Ureter (tissue), 1 donor: ENCODE data around the gene CNTNAP5. TPM values are rescaled to one million over a fixed set of nuclear protein-coding genes. Genes with fewer than 3 reads are reported as not detected.

Experiments used
- DNase-seq: peaks from one replicate; pipeline ENCODE4 v3.0.0-alpha.2; 2020; ENCODE audit warnings: low spot score
- total RNA-seq: library from RNA; stranded (reverse); gene quantifications from one replicate; pipeline ENCODE4 v1.2.4, GENCODE V29; 2023
- donor health status: DM: yes; HTN: yes; CAD: no.

Gene CNTNAP5
- total RNA-seq, 1 donor from 2014 or later: 1.5 TPM

GRCh38 chr2:124063596-124063995 lies 38.5 kb downstream of the CNTNAP5 start:
- DNase-seq: no peak

GRCh38 chr2:124065636-124066035 lies 40.5 kb downstream of the CNTNAP5 start:
- DNase-seq: no peak

GRCh38 chr2:124066776-124067175 lies 41.7 kb downstream of the CNTNAP5 start:
- DNase-seq: no peak

GRCh38 chr2:124079045-124079444 lies 54.0 kb downstream of the CNTNAP5 start:
- DNase-seq: no peak

GRCh38 chr2:124080281-124081153 lies 55.4 kb downstream of the CNTNAP5 start:
- DNase-seq: no peak

GRCh38 chr2:124081154-124081716 lies 56.1 kb downstream of the CNTNAP5 start:
- no peak for DNase-seq

- no peak for DNase-seq
Observed at GRCh38 chr2:124088616-124089015, 63.5 kb downstream of the CNTNAP5 start.

GRCh38 chr2:124091721-124092120 lies 66.6 kb downstream of the CNTNAP5 start:
- DNase-seq: no peak

- no peak for DNase-seq
Observed at GRCh38 chr2:124092651-124093050, 67.6 kb downstream of the CNTNAP5 start.

- no peak for DNase-seq
Observed at GRCh38 chr2:124104914-124105313, 79.8 kb downstream of the CNTNAP5 start.

GRCh38 chr2:124112206-124112605 lies 87.1 kb downstream of the CNTNAP5 start:
- no peak for DNase-seq

- DNase-seq: no peak
Observed at GRCh38 chr2:124112966-124113365, 87.9 kb downstream of the CNTNAP5 start.

- DNase-seq: no peak
Observed at GRCh38 chr2:124120246-124120645, 95.2 kb downstream of the CNTNAP5 start.

- no peak for DNase-seq
Observed at GRCh38 chr2:124121106-124121505, 96.0 kb downstream of the CNTNAP5 start.

- no peak for DNase-seq
Observed at GRCh38 chr2:124121760-124122275, 96.7 kb downstream of the CNTNAP5 start.

- no peak for DNase-seq
Observed at GRCh38 chr2:124122340-124122739, 97.3 kb downstream of the CNTNAP5 start.

- DNase-seq: no peak
Observed at GRCh38 chr2:124131276-124131675, 106.2 kb downstream of the CNTNAP5 start.

- DNase-seq: no peak
Observed at GRCh38 chr2:124136110-124136509, 111.0 kb downstream of the CNTNAP5 start.

GRCh38 chr2:124138076-124138475 lies 113.0 kb downstream of the CNTNAP5 start:
- DNase-seq: no peak

GRCh38 chr2:124145982-124146381 lies 120.9 kb downstream of the CNTNAP5 start:
- DNase-seq: no peak

GRCh38 chr2:124147552-124147951 lies 122.5 kb downstream of the CNTNAP5 start:
- DNase-seq: no peak

GRCh38 chr2:124149571-124149970 lies 124.5 kb downstream of the CNTNAP5 start:
- no peak for DNase-seq

GRCh38 chr2:124151691-124152090 lies 126.6 kb downstream of the CNTNAP5 start:
- DNase-seq: no peak
